ENCODE results near the gene CDH12.
A peak's percentile ranks its signal among the peaks of the same experiment; 100 is the strongest.

Gene CDH12

GRCh38 chr5:22465616-22466015 lies 387.5 kb downstream of the CDH12 start:
- in situ Hi-C loops (cut with MboI; ENCODE audit: low pct_unique_long_range_greater_than_20kb, low sequenced_read_pairs, unreplicated experiment) = no loop called here
- no peak for TF ChIP-seq CTCF (IDR thresholded peaks at IDR 0.05; ENCODE audit: extremely low read depth, insufficient read depth, missing control alignments)
- DNase-seq (ENCODE audit: low spot score) = no peak

GRCh38 chr5:22465177-22465576 lies 388.0 kb downstream of the CDH12 start:
- DNase-seq (ENCODE audit: low spot score) = no peak
- in situ Hi-C loops (cut with MboI; ENCODE audit: low pct_unique_long_range_greater_than_20kb, low sequenced_read_pairs, unreplicated experiment) = no loop called here
- TF ChIP-seq CTCF (IDR thresholded peaks at IDR 0.05; ENCODE audit: extremely low read depth, insufficient read depth, missing control alignments) = no peak

- DNase-seq (ENCODE audit: low spot score) = no peak
- TF ChIP-seq CTCF (IDR thresholded peaks at IDR 0.05; ENCODE audit: extremely low read depth, insufficient read depth, missing control alignments) = no peak
- in situ Hi-C loops (cut with MboI; ENCODE audit: low pct_unique_long_range_greater_than_20kb, low sequenced_read_pairs, unreplicated experiment) = no loop called here
These were observed 393.0 kb downstream of the CDH12 start for GRCh38 chr5:22460189-22460588.

- in situ Hi-C loops (cut with MboI; ENCODE audit: low pct_unique_long_range_greater_than_20kb, low sequenced_read_pairs, unreplicated experiment) = no loop called here
- TF ChIP-seq CTCF (IDR thresholded peaks at IDR 0.05; ENCODE audit: extremely low read depth, insufficient read depth, missing control alignments) = no peak
- DNase-seq (ENCODE audit: low spot score) = no peak
These were observed 420.2 kb downstream of the CDH12 start for GRCh38 chr5:22432905-22433304.

- DNase-seq (ENCODE audit: low spot score) = no peak
- no peak for TF ChIP-seq CTCF (IDR thresholded peaks at IDR 0.05; ENCODE audit: extremely low read depth, insufficient read depth, missing control alignments)
- in situ Hi-C loops (cut with MboI; ENCODE audit: low pct_unique_long_range_greater_than_20kb, low sequenced_read_pairs, unreplicated experiment) = no loop called here
These were observed 421.3 kb downstream of the CDH12 start for GRCh38 chr5:22431840-22432239.

GRCh38 chr5:22431406-22431805 lies 421.7 kb downstream of the CDH12 start:
- TF ChIP-seq CTCF (IDR thresholded peaks at IDR 0.05; ENCODE audit: extremely low read depth, insufficient read depth, missing control alignments) = peak; percentile 13
- in situ Hi-C loops (cut with MboI; ENCODE audit: low pct_unique_long_range_greater_than_20kb, low sequenced_read_pairs, unreplicated experiment) = no loop called here
- DNase-seq (ENCODE audit: low spot score) = no peak
